ENCODE measurements around the gene FRMD4A.

GRCh38 chr10:13950543-13950939, 380.2 kb downstream of the FRMD4A start:
- TF ChIP-seq CTCF (IDR thresholded peaks at IDR 0.05): no peak
- no peak for TF ChIP-seq POLR2A (IDR thresholded peaks at IDR 0.05)
- no peak for TF ChIP-seq EP300 (IDR thresholded peaks at IDR 0.05)
